CD4-positive, alpha-beta T cell (primary cell): ENCODE results near the gene COL23A1. TPM values are rescaled to one million over a fixed set of nuclear protein-coding genes. Genes with fewer than 3 reads are reported as not detected.

ENCODE experiments used
- ATAC-seq: fragments of 200-7000 bp; cut with Tn5 transposase; one replicate; pipeline ENCODE4 v1.10.0; 2022; ENCODE audit warnings: mild to moderate bottlenecking; ENCODE audit not compliant: poor library complexity
- CTCF ChIA-PET: fragments of 350-600 bp; sonication (Branson Sonifier 250); formaldehyde crosslinking; loops from one replicate; lab custom pipeline; 2021; ENCODE audit warnings: antibody characterized with exemption, inconsistent platforms; lab: Charles Lee
- POLR2A ChIA-PET: fragments of 350-600 bp; sonication (Branson Sonifier 250); formaldehyde crosslinking; loops from one replicate; lab custom pipeline; 2021; ENCODE audit warnings: antibody characterized with exemption, inconsistent platforms; lab: Charles Lee
- DNase-seq, 14 experiments: peaks; one replicate each; pipeline ENCODE4 v3.0.0-alpha.2; 2013 to 2020; ENCODE audit warnings: mixed read lengths in 2 of 14
- H3K27ac ChIP-seq, 2 donors: one replicate each; pipeline versions ENCODE4 v1.5.1 to v1.7.0; 2013; ENCODE audit warnings: low read length in 2 of 2, low read depth in 1 of 2, mild to moderate bottlenecking in 1 of 2
- H3K27me3 ChIP-seq, 2 experiments: 1 replicate in 1 of 2; 2 replicates in 1 of 2; pipeline versions ENCODE4 v1.6.1 to v1.7.0; 2013; ENCODE audit warnings: low read length in 2 of 2, control low read depth in 1 of 2, mild to moderate bottlenecking in 1 of 2, moderate library complexity in 1 of 2; ENCODE audit not compliant: insufficient read depth in 2 of 2, control insufficient read depth in 1 of 2
- H3K36me3 ChIP-seq: one replicate; pipeline ENCODE4 v1.6.1; 2013; ENCODE audit warnings: low read length, control low read depth; ENCODE audit not compliant: insufficient read depth
- H3K4me1 ChIP-seq: one replicate; pipeline ENCODE4 v1.6.1; 2013; ENCODE audit warnings: low read length, control low read depth; ENCODE audit not compliant: insufficient read depth
- H3K4me3 ChIP-seq: one replicate; pipeline ENCODE4 v1.5.1; 2013; ENCODE audit warnings: mild to moderate bottlenecking, low read length, moderate library complexity
- H3K9me3 ChIP-seq, 2 experiments: 1 replicate in 1 of 2; 2 replicates in 1 of 2; pipeline versions ENCODE4 v1.6.1 to v1.7.0; 2013; ENCODE audit warnings: low read length in 2 of 2, mild to moderate bottlenecking in 2 of 2, control low read depth in 1 of 2, moderate library complexity in 1 of 2; ENCODE audit not compliant: control insufficient read depth in 1 of 2, insufficient read depth in 1 of 2
- H3K27ac Mint-ChIP-seq: one replicate; pipeline ENCODE4 v1.8.0; 2020; ENCODE audit warnings: mixed read lengths
- H3K27me3 Mint-ChIP-seq: one replicate; pipeline ENCODE4 v1.8.0; 2021; ENCODE audit warnings: mixed read lengths
- H3K36me3 Mint-ChIP-seq: one replicate; pipeline ENCODE4 v1.8.0; 2021; ENCODE audit warnings: low read depth, mixed read lengths
- H3K4me1 Mint-ChIP-seq: one replicate; pipeline ENCODE4 v1.8.0; 2021; ENCODE audit warnings: low read depth, mixed read lengths
- H3K4me3 Mint-ChIP-seq: one replicate; pipeline ENCODE4 v1.8.0; 2020; ENCODE audit warnings: mild to moderate bottlenecking, mixed read lengths
- H3K9me3 Mint-ChIP-seq: one replicate; pipeline ENCODE4 v1.8.0; 2020; ENCODE audit warnings: mixed read lengths
- intact Hi-C, 2 experiments: fragments of 100-400 bp; cut with DNase I in 1 of 2; cut with micrococcal nuclease in 1 of 2; formaldehyde crosslinking; loops; one replicate each; pipeline versions ENCODE4 v1.15.1 to v1.9.0; 2023 to 2025; cut with DNase I, micrococcal nuclease
- total RNA-seq, 174 experiments: library from RNA in 2 of 174; stranded (reverse) in 2 of 174; gene quantifications; one replicate each; pipeline ENCODE4 v1.2.3 and lab custom pipeline; 2021 to 2026
- TF ChIP-seq, protein P1 (sequence below): fragments of 200-600 bp; IDR thresholded peaks from one replicate; pipeline ENCODE4 v1.8.0; 2022; ENCODE audit warnings: antibody characterized with exemption, mild to moderate bottlenecking

COL23A1 gene
- total RNA-seq, 2 experiments from 2014 or later = not detected

DNA sequence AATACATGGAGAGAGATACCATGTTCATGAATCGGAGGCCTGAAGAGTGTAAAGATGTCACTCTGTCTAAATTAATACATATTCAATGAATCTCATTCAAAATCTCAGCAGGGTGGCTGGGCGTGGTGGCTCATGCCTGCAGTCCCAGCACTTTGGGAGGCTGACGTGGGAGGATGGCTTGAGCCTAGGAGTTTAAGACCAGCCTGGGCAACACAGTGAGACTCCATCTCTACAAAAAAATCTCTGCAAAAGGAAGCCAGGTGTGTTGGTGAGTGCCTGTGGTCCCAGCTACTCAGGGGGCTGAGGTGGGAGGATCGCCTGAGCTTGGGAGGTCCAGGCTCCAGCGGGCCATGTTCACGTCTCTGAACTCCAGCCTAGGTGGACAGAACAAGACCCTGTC, 49.7 kb downstream of the COL23A1 start:
- no peaks in the 10 kb centered on the region for H3K36me3 ChIP-seq
- POLR2A ChIA-PET = no interaction called here
- no peaks in the 10 kb centered on the region for H3K9me3 ChIP-seq
- Mint-ChIP-seq H3K27me3 (no peaks in the 10 kb centered on the region), H3K9me3 (no peaks in the 10 kb centered on the region), H3K27ac (no peak overlapping the region), H3K36me3 (no peaks in the 10 kb centered on the region), H3K4me3 (no peak overlapping the region), H3K4me1 (no peaks in the 10 kb centered on the region)
- CTCF ChIA-PET = no interaction called here
- TF ChIP-seq, protein P1, sequence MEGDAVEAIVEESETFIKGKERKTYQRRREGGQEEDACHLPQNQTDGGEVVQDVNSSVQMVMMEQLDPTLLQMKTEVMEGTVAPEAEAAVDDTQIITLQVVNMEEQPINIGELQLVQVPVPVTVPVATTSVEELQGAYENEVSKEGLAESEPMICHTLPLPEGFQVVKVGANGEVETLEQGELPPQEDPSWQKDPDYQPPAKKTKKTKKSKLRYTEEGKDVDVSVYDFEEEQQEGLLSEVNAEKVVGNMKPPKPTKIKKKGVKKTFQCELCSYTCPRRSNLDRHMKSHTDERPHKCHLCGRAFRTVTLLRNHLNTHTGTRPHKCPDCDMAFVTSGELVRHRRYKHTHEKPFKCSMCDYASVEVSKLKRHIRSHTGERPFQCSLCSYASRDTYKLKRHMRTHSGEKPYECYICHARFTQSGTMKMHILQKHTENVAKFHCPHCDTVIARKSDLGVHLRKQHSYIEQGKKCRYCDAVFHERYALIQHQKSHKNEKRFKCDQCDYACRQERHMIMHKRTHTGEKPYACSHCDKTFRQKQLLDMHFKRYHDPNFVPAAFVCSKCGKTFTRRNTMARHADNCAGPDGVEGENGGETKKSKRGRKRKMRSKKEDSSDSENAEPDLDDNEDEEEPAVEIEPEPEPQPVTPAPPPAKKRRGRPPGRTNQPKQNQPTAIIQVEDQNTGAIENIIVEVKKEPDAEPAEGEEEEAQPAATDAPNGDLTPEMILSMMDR = no peak
- H3K4me3 ChIP-seq = no peak overlapping the region
- H3K4me1 ChIP-seq = no peaks in the 10 kb centered on the region
- no peak overlapping the region for H3K27ac ChIP-seq
- DNase-seq (no peak), ATAC-seq (no peak)
- H3K27me3 ChIP-seq = no peaks in the 10 kb centered on the region
- intact Hi-C loops = no loop called here

DNA sequence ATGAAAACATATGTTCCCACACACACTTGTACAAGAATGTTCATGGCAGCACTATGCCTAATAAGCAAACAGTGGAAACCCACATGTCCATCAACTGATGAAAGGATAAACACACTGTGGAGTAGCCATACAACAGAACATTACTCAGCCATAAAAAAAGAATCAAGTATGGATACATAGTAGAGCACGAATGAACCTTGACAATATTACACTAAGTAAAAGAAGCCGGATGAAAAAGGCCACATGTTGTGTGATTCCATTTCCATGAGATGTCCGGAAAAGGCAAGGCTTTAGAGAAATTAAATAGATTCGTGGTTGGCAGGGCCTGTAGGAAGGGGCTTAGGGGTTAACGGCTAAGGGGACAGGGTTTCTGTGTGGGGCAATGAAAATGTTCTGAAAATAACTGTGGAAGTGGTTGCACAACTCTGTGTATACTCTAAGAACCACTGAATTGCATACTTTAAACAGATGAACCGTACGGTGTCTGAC, 51.4 kb downstream of the COL23A1 start:
- no peaks in the 10 kb centered on the region for H3K27me3 Mint-ChIP-seq
- Histone ChIP-seq H3K27ac (no peak overlapping the region), H3K27me3 (no peaks in the 10 kb centered on the region), H3K36me3 (no peaks in the 10 kb centered on the region), H3K4me3 (no peak overlapping the region), H3K4me1 (no peaks in the 10 kb centered on the region), H3K9me3 (no peaks in the 10 kb centered on the region)
- TF ChIP-seq, protein P1 = no peak
- no peaks in the 10 kb centered on the region for H3K9me3 Mint-ChIP-seq
- no peak for DNase-seq
- ChIA-PET CTCF (no interaction called here), POLR2A (no interaction called here)
- no peaks in the 10 kb centered on the region for H3K4me1 Mint-ChIP-seq
- no peak overlapping the region for H3K4me3 Mint-ChIP-seq
- intact Hi-C loops = no loop called here
- no peaks in the 10 kb centered on the region for H3K36me3 Mint-ChIP-seq
- ATAC-seq = no peak
- H3K27ac Mint-ChIP-seq = no peak overlapping the region

DNA sequence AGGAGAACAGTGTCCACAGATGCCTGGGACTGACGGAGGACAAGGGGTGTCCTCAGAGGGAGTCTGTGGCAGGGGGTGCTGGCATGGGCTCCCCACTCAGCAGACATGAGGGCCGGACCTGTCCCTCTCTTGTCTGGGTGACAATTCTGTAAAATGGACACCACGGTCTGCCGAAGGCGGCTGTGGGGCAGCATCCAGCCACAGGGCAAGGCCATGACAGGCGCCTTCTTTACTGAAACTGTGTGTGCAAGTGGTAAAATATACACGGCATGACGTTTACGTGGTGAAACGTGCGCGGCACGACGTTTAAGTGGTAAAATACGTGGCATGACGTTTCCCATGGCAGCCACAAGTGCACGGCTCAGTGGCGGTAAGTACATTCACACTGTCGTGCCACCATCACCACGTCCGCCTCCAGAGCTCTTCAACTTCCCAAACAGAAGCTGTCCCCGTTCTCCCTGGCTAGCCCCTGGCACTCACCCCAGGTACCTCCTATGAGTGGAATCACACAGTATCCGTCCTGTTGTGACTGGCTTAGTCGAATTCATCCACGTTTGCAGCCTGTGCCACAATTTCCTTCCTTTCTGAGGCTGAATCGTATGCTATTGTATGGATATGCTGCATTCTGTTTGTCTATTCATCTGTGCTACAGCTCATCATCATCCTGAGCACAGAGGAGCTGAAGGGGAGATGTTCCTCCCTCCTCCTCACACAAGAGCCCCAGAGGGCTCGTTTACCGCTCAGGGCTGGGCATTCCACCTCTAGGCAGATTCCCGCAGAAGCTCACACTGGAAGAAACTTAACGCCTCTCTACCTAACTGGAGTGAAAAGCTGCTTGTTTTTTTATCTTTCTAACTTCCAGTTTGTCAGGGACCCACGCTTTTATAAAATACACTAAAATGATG, 52.5 kb downstream of the COL23A1 start:
- intact Hi-C loops = no loop called here
- H3K36me3 Mint-ChIP-seq = no peaks in the 10 kb centered on the region
- ChIA-PET POLR2A (no interaction called here), CTCF (no interaction called here)
- H3K27me3 Mint-ChIP-seq = no peaks in the 10 kb centered on the region
- ATAC-seq (no peak), DNase-seq (no peak)
- Histone ChIP-seq H3K4me3 (no peak overlapping the region), H3K4me1 (no peaks in the 10 kb centered on the region), H3K27ac (no peak overlapping the region), H3K9me3 (no peaks in the 10 kb centered on the region), H3K27me3 (no peaks in the 10 kb centered on the region), H3K36me3 (no peaks in the 10 kb centered on the region)
- no peaks in the 10 kb centered on the region for H3K4me1 Mint-ChIP-seq
- H3K4me3 Mint-ChIP-seq = no peak overlapping the region
- no peak overlapping the region for H3K27ac Mint-ChIP-seq
- TF ChIP-seq, protein P1 = no peak
- H3K9me3 Mint-ChIP-seq = no peaks in the 10 kb centered on the region
